ENCODE results near the gene CRIP1.

Gene CRIP1

GRCh38 chr14:105453847-105454246, 32.8 kb upstream of the CRIP1 start:
- Histone ChIP-seq H4K20me1 (ENCODE audit: insufficient read depth, low read length) (no peaks in the 10 kb centered on the region), H2AFZ (ENCODE audit: low read length) (no peak overlapping the region), H3K27me3 (replicated peaks; ENCODE audit: insufficient read depth, low read length) (no peaks in the 10 kb centered on the region), H3K4me1 (ENCODE audit: low read length) (no peaks in the 10 kb centered on the region), H3K79me2 (ENCODE audit: low read length) (no peaks in the 10 kb centered on the region), H3F3A (ENCODE audit: insufficient read depth, low read length) (no peaks in the 10 kb centered on the region), H3K9ac (ENCODE audit: low read length) (no peak overlapping the region), H3K9me2 (replicated peaks; ENCODE audit: insufficient read depth, low read length) (no peaks in the 10 kb centered on the region), H3K4me2 (ENCODE audit: low read depth, low read length) (no peak overlapping the region), H3K9me3 (replicated peaks; ENCODE audit: insufficient read depth, low read length) (no peaks in the 10 kb centered on the region), H3K4me3 (ENCODE audit: low read length) (no peak overlapping the region), H3K36me3 (replicated peaks; ENCODE audit: insufficient read depth, low read length) (no peaks in the 10 kb centered on the region), H3K27ac (ENCODE audit: low read length) (no peak overlapping the region)
- no peak for TF ChIP-seq EZH2phosphoT487 (IDR thresholded peaks at IDR 0.05; ENCODE audit: low read length)
- TF ChIP-seq EZH2 (optimal IDR thresholded peaks at IDR 0.05; ENCODE audit: low read depth, low read length): no peak
- no peak for TF ChIP-seq CTCF (IDR thresholded peaks at IDR 0.05; ENCODE audit: low read length)
- no peak for DNase-seq

GRCh38 chr14:105455086-105455640, 31.5 kb upstream of the CRIP1 start:
- H3K9ac ChIP-seq (ENCODE audit: low read length): no peak overlapping the region
- no peaks in the 10 kb centered on the region for H3F3A ChIP-seq (ENCODE audit: insufficient read depth, low read length)
- no peaks in the 10 kb centered on the region for H3K4me1 ChIP-seq (ENCODE audit: low read length)
- no peaks in the 10 kb centered on the region for H3K79me2 ChIP-seq (ENCODE audit: low read length)
- no peak overlapping the region for H3K4me3 ChIP-seq (ENCODE audit: low read length)
- no peaks in the 10 kb centered on the region for H3K9me2 ChIP-seq (replicated peaks; ENCODE audit: insufficient read depth, low read length)
- DNase-seq: no peak
- TF ChIP-seq EZH2phosphoT487 (IDR thresholded peaks at IDR 0.05; ENCODE audit: low read length) (no peak), EZH2 (optimal IDR thresholded peaks at IDR 0.05; ENCODE audit: low read depth, low read length) (no peak), CTCF (IDR thresholded peaks at IDR 0.05; ENCODE audit: low read length) (no peak)
- no peaks in the 10 kb centered on the region for H3K36me3 ChIP-seq (replicated peaks; ENCODE audit: insufficient read depth, low read length)
- H3K27me3 ChIP-seq (replicated peaks; ENCODE audit: insufficient read depth, low read length): no peaks in the 10 kb centered on the region
- H3K4me2 ChIP-seq (ENCODE audit: low read depth, low read length): no peak overlapping the region
- H3K9me3 ChIP-seq (replicated peaks; ENCODE audit: insufficient read depth, low read length): no peaks in the 10 kb centered on the region
- H2AFZ ChIP-seq (ENCODE audit: low read length): no peak overlapping the region
- no peaks in the 10 kb centered on the region for H4K20me1 ChIP-seq (ENCODE audit: insufficient read depth, low read length)
- no peak overlapping the region for H3K27ac ChIP-seq (ENCODE audit: low read length)

- no peak for TF ChIP-seq EZH2 (optimal IDR thresholded peaks at IDR 0.05; ENCODE audit: low read depth, low read length)
- no peak for TF ChIP-seq CTCF (IDR thresholded peaks at IDR 0.05; ENCODE audit: low read length)
- no peak for TF ChIP-seq EZH2phosphoT487 (IDR thresholded peaks at IDR 0.05; ENCODE audit: low read length)
- Histone ChIP-seq H3K9me3 (replicated peaks; ENCODE audit: insufficient read depth, low read length) (no peaks in the 10 kb centered on the region), H3K36me3 (replicated peaks; ENCODE audit: insufficient read depth, low read length) (no peaks in the 10 kb centered on the region), H3K9me2 (replicated peaks; ENCODE audit: insufficient read depth, low read length) (no peaks in the 10 kb centered on the region), H3K4me1 (ENCODE audit: low read length) (no peaks in the 10 kb centered on the region), H3K4me2 (ENCODE audit: low read depth, low read length) (no peak overlapping the region), H4K20me1 (ENCODE audit: insufficient read depth, low read length) (no peaks in the 10 kb centered on the region), H3K27ac (ENCODE audit: low read length) (no peak overlapping the region), H3K9ac (ENCODE audit: low read length) (no peak overlapping the region), H3K27me3 (replicated peaks; ENCODE audit: insufficient read depth, low read length) (no peaks in the 10 kb centered on the region), H3K4me3 (ENCODE audit: low read length) (no peak overlapping the region), H3K79me2 (ENCODE audit: low read length) (no peaks in the 10 kb centered on the region), H3F3A (ENCODE audit: insufficient read depth, low read length) (no peaks in the 10 kb centered on the region), H2AFZ (ENCODE audit: low read length) (no peak overlapping the region)
- no peak for DNase-seq
These were observed 30.7 kb upstream of the CRIP1 start for GRCh38 chr14:105455766-105456660.

Data from MM.1S (cell line).